HEK293 (cell line): ENCODE data around the gene TGFB3.

Experiments used
- CTCF ChIA-PET: fragments of 350-600 bp; formaldehyde crosslinking; extraction: SDS; loops from one replicate; lab custom pipeline; 2021; ENCODE audit warnings: antibody characterized with exemption; lab: Yijun Ruan, JAX
- POLR2A ChIA-PET: fragments of 300-600 bp; formaldehyde crosslinking; extraction: SDS; loops from one replicate; lab custom pipeline; 2020; ENCODE audit warnings: antibody characterized with exemption, inconsistent platforms; lab: Yijun Ruan, JAX
- H3K27ac ChIP-seq: fragments of 200-500 bp; sonication (Bioruptor generic); 2 replicates; pipeline ENCODE4 v1.5.1; 2014; ENCODE audit warnings: low read depth, low read length, control low read depth, inconsistent platforms; ENCODE audit errors: extremely low read depth
- H3K36me3 ChIP-seq, 2 experiments: fragments of 200-500 bp in 1 of 2; sonication (Bioruptor generic) in 1 of 2; 1 replicate in 1 of 2; 2 replicates in 1 of 2; pipeline ENCODE4 v1.5.1; 2014 to 2017; ENCODE audit warnings: inconsistent platforms in 2 of 2, low read length in 2 of 2; ENCODE audit not compliant: control insufficient read depth in 2 of 2, insufficient read depth in 1 of 2
- H3K4me1 ChIP-seq: fragments of 200-500 bp; sonication (Bioruptor generic); 2 replicates; pipeline ENCODE4 v1.5.1; 2014; ENCODE audit warnings: mild to moderate bottlenecking, low read length, inconsistent platforms; ENCODE audit not compliant: control insufficient read depth, insufficient read depth
- H3K4me3 ChIP-seq: 2 replicates; pipeline ENCODE4 v1.5.1; 2011; ENCODE audit warnings: low read depth, mild to moderate bottlenecking, control low read depth, low read length, moderate library complexity
- H3K9me3 ChIP-seq: fragments of 200-500 bp; sonication (Bioruptor generic); 2 replicates; pipeline ENCODE4 v1.5.1; 2014; ENCODE audit warnings: low read depth, low read length, inconsistent platforms; ENCODE audit not compliant: control insufficient read depth, insufficient read depth
- HOXC10 ChIP-seq: sonication (generic); formaldehyde crosslinking; IDR thresholded peaks from 2 replicates; pipeline ENCODE4 v1.8.1; 2023; ENCODE audit warnings: mild to moderate bottlenecking, missing genetic modification reagents
- IKZF3 ChIP-seq: fragments of 450-650 bp; IDR thresholded peaks from 2 replicates; pipeline ENCODE4 v1.5.0; 2018; ENCODE audit warnings: missing biosample characterization, mild to moderate bottlenecking, missing genetic modification characterization, moderate library complexity
- KLF8 ChIP-seq: fragments of 450-650 bp; formaldehyde crosslinking; IDR thresholded peaks from 2 replicates; pipeline ENCODE4 v1.5.1; 2016; ENCODE audit warnings: missing biosample characterization, missing genetic modification characterization
- PATZ1 ChIP-seq: fragments of 450-650 bp; formaldehyde crosslinking; IDR thresholded peaks from 2 replicates; pipeline ENCODE4 v1.5.1; 2016; ENCODE audit warnings: missing biosample characterization, missing genetic modification characterization
- ZBTB20 ChIP-seq: fragments of 450-650 bp; formaldehyde crosslinking; IDR thresholded peaks from 2 replicates; pipeline ENCODE4 v1.5.1; 2016; ENCODE audit warnings: missing biosample characterization, missing genetic modification characterization
- ZBTB26 ChIP-seq: fragments of 450-650 bp; formaldehyde crosslinking; optimal IDR thresholded peaks from 2 replicates; pipeline ENCODE3; 2016; ENCODE audit warnings: missing biosample characterization, mild to moderate bottlenecking, missing genetic modification characterization
- ZIC2 ChIP-seq: fragments of 450-650 bp; formaldehyde crosslinking; IDR thresholded peaks from 2 replicates; pipeline ENCODE4 v1.5.1; 2016; ENCODE audit warnings: missing biosample characterization, missing genetic modification characterization
- ZNF112 ChIP-seq: fragments of 450-650 bp; formaldehyde crosslinking; IDR thresholded peaks from 2 replicates; pipeline ENCODE4 v1.5.0; 2017; ENCODE audit warnings: missing biosample characterization, missing genetic modification characterization
- ZNF132 ChIP-seq: fragments of 450-650 bp; formaldehyde crosslinking; IDR thresholded peaks from 2 replicates; pipeline ENCODE4 v1.5.1; 2017; ENCODE audit warnings: missing biosample characterization, missing genetic modification characterization, borderline replicate concordance
- ZNF24 ChIP-seq: fragments of 450-650 bp; formaldehyde crosslinking; IDR thresholded peaks from 2 replicates; pipeline ENCODE4 v1.5.1; 2016; ENCODE audit warnings: missing biosample characterization, missing genetic modification characterization
- ZNF266 ChIP-seq: fragments of 450-650 bp; formaldehyde crosslinking; IDR thresholded peaks from 2 replicates; pipeline ENCODE4 v1.5.1; 2016; ENCODE audit warnings: missing biosample characterization, missing genetic modification characterization, low read depth
- ZNF341 ChIP-seq: fragments of 450-650 bp; formaldehyde crosslinking; IDR thresholded peaks from 2 replicates; pipeline ENCODE4; 2016; ENCODE audit warnings: low read depth, missing biosample characterization, missing genetic modification characterization
- ZNF561 ChIP-seq: fragments of 450-650 bp; IDR thresholded peaks from 2 replicates; pipeline ENCODE4 v1.5.1; 2018; ENCODE audit warnings: missing biosample characterization, missing genetic modification characterization, borderline replicate concordance
- ZNF596 ChIP-seq: fragments of 450-650 bp; IDR thresholded peaks from 2 replicates; pipeline ENCODE4 v1.5.0; 2018; ENCODE audit warnings: missing biosample characterization, mild to moderate bottlenecking, missing genetic modification characterization, moderate library complexity
- ZNF610 ChIP-seq: fragments of 450-650 bp; formaldehyde crosslinking; IDR thresholded peaks from 2 replicates; pipeline ENCODE4 v1.5.1; 2016; ENCODE audit warnings: missing biosample characterization, missing genetic modification characterization, borderline replicate concordance
- ZNF654 ChIP-seq: fragments of 450-650 bp; formaldehyde crosslinking; IDR thresholded peaks from 2 replicates; pipeline ENCODE4 v1.5.1; 2016; ENCODE audit warnings: low read depth, missing biosample characterization, missing genetic modification characterization
- ZSCAN30 ChIP-seq: fragments of 450-650 bp; IDR thresholded peaks from 2 replicates; pipeline ENCODE4 v1.5.1; 2018; ENCODE audit warnings: missing biosample characterization, mild to moderate bottlenecking, missing genetic modification characterization, moderate library complexity
- TF ChIP-seq, protein P1 (sequence below): fragments of 450-650 bp; formaldehyde crosslinking; IDR thresholded peaks from 2 replicates; pipeline ENCODE4 v1.5.1; 2016; ENCODE audit warnings: missing biosample characterization, missing genetic modification characterization
- TF ChIP-seq, protein P2 (sequence below): fragments of 450-650 bp; formaldehyde crosslinking; IDR thresholded peaks from 2 replicates; pipeline ENCODE4 v1.5.1; 2017; ENCODE audit warnings: missing biosample characterization, missing genetic modification characterization

TGFB3 gene

GRCh38 chr14:75982266-75983018 lies 647 bp upstream of the TGFB3 start:
- Histone ChIP-seq H3K4me3 (peak overlapping the region; percentile 58), H3K27ac (peak overlapping the region; percentile 86), H3K4me1 (peaks cover 7% of the 10 kb centered on the region), H3K9me3 (no peaks in the 10 kb centered on the region), H3K36me3 (no peaks in the 10 kb centered on the region)
- CTCF ChIA-PET: interaction anchor here (0.6 to 11.4 kb wide), 29 partner anchors 11 to 664 kb away, joined by 3 to 259 read pairs (median 3); partner anchors contain the start of genes ERG28, FLVCR2 and TTLL5
- POLR2A ChIA-PET: interaction anchor here (0.6 to 1.7 kb wide), 6 partner anchors 23 to 990 kb away, joined by 3 to 7 read pairs (median 3); partner anchors contain the start of genes ERG28 and TTLL5
- TF ChIP-seq ZBTB20 (tag by site-specific recombination) (0 out of 2 replicates have a peak, but pooled peaks have one; percentile 20), ZIC2 (tag by site-specific recombination) (peak; percentile 77), ZNF610 (tag by site-specific recombination) (0 out of 2 replicates have a peak, but pooled peaks have one; percentile 72), ZNF654 (tag by site-specific recombination) (peak; percentile 19), ZSCAN30 (tag by site-specific recombination) (peak; percentile 54), HOXC10 (CRISPR knock-in tag) (no peak), IKZF3 (tag by site-specific recombination) (no peak), ZNF341 (tag by site-specific recombination) (0 out of 2 replicates have a peak, but pooled peaks have one; percentile 27), ZNF561 (tag by site-specific recombination) (peak; percentile 74; the same call in 1 of the 2 replicates), KLF8 (tag by site-specific recombination) (no peak), ZNF24 (0 out of 2 replicates have a peak, but pooled peaks have one; percentile 28), ZNF112 (tag by site-specific recombination) (no peak), ZBTB26 (tag by site-specific recombination) (peak; percentile 52), PATZ1 (tag by site-specific recombination) (0 out of 2 replicates have a peak, but pooled peaks have one; percentile 15)

DNA sequence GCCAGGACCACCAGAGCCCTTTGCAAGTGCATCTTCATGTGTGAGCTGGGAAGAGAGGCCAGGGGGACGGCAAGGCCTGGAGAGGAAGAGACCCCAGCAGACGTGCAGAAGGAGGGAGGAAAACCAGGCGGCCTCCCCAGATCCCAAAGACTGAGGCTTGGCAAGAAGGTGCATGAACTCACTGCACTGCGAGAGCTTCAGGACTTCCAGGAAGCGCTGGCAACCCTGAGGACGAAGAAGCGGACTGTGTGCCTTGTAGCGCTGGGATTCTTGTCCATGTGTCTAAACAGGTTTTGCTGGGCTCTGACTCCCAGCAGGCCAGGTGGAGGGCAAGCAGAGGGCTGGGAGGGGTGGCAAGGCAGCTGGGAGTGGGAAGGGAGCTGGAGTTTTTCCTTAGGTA lies 939 bp downstream of the TGFB3 start:
- Histone ChIP-seq H3K4me1 (peaks cover 7% of the 10 kb centered on the region), H3K36me3 (no peaks in the 10 kb centered on the region), H3K27ac (no peak overlapping the region), H3K4me3 (no peak overlapping the region), H3K9me3 (no peaks in the 10 kb centered on the region)
- TF ChIP-seq ZNF132 (tag by site-specific recombination): no peak
- TF ChIP-seq ZNF596 (tag by site-specific recombination): no peak
- TF ChIP-seq, protein P1, sequence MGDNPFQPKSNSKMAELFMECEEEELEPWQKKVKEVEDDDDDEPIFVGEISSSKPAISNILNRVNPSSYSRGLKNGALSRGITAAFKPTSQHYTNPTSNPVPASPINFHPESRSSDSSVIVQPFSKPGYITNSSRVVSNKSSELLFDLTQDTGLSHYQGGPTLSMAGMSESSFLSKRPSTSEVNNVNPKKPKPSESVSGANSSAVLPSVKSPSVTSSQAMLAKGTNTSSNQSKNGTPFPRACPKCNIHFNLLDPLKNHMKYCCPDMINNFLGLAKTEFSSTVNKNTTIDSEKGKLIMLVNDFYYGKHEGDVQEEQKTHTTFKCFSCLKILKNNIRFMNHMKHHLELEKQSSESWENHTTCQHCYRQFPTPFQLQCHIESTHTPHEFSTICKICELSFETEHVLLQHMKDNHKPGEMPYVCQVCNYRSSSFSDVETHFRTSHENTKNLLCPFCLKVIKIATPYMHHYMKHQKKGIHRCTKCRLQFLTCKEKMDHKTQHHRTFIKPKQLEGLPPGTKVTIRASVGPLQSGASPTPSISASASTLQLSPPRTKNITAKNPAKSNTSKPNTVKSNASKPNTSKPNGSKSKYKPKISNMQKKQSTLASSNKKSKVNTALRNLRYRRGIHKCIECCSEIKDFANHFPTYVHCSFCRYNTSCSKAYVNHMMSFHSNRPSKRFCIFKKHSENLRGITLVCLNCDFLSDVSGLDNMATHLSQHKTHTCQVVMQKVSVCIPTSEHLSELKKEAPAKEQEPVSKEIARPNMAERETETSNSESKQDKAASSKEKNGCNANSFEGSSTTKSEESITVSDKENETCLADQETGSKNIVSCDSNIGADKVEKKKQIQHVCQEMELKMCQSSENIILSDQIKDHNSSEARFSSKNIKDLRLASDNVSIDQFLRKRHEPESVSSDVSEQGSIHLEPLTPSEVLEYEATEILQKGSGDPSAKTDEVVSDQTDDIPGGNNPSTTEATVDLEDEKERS (tag by site-specific recombination): no peak
- no peak for TF ChIP-seq ZNF266
- TF ChIP-seq ZNF112 (tag by site-specific recombination): no peak
- TF ChIP-seq, protein P2, sequence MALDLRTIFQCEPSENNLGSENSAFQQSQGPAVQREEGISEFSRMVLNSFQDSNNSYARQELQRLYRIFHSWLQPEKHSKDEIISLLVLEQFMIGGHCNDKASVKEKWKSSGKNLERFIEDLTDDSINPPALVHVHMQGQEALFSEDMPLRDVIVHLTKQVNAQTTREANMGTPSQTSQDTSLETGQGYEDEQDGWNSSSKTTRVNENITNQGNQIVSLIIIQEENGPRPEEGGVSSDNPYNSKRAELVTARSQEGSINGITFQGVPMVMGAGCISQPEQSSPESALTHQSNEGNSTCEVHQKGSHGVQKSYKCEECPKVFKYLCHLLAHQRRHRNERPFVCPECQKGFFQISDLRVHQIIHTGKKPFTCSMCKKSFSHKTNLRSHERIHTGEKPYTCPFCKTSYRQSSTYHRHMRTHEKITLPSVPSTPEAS (tag by site-specific recombination): no peak
- ChIA-PET POLR2A (interaction anchor here (0.7 to 2.1 kb wide), 2 partner anchors 189 to 272 kb away, joined by 3 to 6 read pairs; no protein-coding TSS in a partner anchor), CTCF (interaction anchor here (0.7 to 11.4 kb wide), 7 partner anchors 21 to 403 kb away, joined by 3 to 259 read pairs (median 5); partner anchors contain the start of gene FLVCR2)
